Neural cell (in vitro differentiated cells): ENCODE data around the gene TELO2. TPM values are rescaled to one million over a fixed set of nuclear protein-coding genes. Genes with fewer than 3 reads are reported as not detected.
"Not testable (repeated sequence)": the region's sequence is repeated elsewhere in the genome, so short reads cannot be mapped to it uniquely, and the experiment has no call there.

Experiments used
- H2AFZ ChIP-seq: fragments of 200-600, 300-800 bp; sonication (generic), shearing (Covaris generic); 2 replicates; pipeline ENCODE4 v1.6.0; 2014; ENCODE audit warnings: low read depth, mild to moderate bottlenecking, antibody characterized with exemption, low read length, moderate library complexity
- H3F3A ChIP-seq: fragments of 200-600 bp; shearing (Covaris generic); 2 replicates; pipeline ENCODE4 v1.6.1; 2016; ENCODE audit warnings: mild to moderate bottlenecking, moderate library complexity, mixed read lengths, antibody characterized with exemption, low read length; ENCODE audit not compliant: insufficient read depth, poor library complexity, severe bottlenecking
- H3K27ac ChIP-seq: fragments of 200-600, 300-800 bp; sonication (generic), shearing (Covaris generic); 2 replicates; pipeline ENCODE4 v1.5.1; 2014; ENCODE audit warnings: mild to moderate bottlenecking, low read length, moderate library complexity
- H3K27me3 ChIP-seq: fragments of 300-800, 200-600 bp; sonication (generic), shearing (Covaris generic); 2 replicates; pipeline ENCODE4 v1.6.0; 2014; ENCODE audit warnings: mild to moderate bottlenecking, low read depth, low read length, moderate library complexity; ENCODE audit not compliant: insufficient read depth
- H3K36me3 ChIP-seq: fragments of 300-800, 200-600 bp; sonication (generic), shearing (Covaris generic); 2 replicates; pipeline ENCODE4 v1.5.1; 2014; ENCODE audit warnings: mild to moderate bottlenecking, antibody characterized with exemption, low read length, moderate library complexity; ENCODE audit not compliant: insufficient read depth
- H3K4me2 ChIP-seq: fragments of 300-800, 200-600 bp; sonication (generic), shearing (Covaris generic); 2 replicates; pipeline ENCODE4 v1.6.0; 2014; ENCODE audit warnings: mild to moderate bottlenecking, low read length
- H3K4me3 ChIP-seq: fragments of 300-800, 200-600 bp; sonication (generic), shearing (Covaris generic); 2 replicates; pipeline ENCODE4 v1.5.1; 2014; ENCODE audit warnings: mild to moderate bottlenecking, low read length, moderate library complexity
- H3K79me2 ChIP-seq: fragments of 200-600 bp; shearing (Covaris generic); replicated peaks from 2 replicates; pipeline ENCODE4 v1.6.0; 2014; ENCODE audit warnings: mild to moderate bottlenecking, low read length, moderate library complexity; ENCODE audit not compliant: insufficient read depth
- H3K9ac ChIP-seq: fragments of 300-800, 200-600 bp; sonication (generic), shearing (Covaris generic); 2 replicates; pipeline ENCODE4 v1.6.1; 2016; ENCODE audit warnings: mild to moderate bottlenecking, low read length, mixed read lengths
- H3K9me2 ChIP-seq: fragments of 200-600 bp; shearing (Covaris generic); 2 replicates; pipeline ENCODE4 v1.6.1; 2016; ENCODE audit warnings: mild to moderate bottlenecking, low read length, mixed read lengths; ENCODE audit not compliant: insufficient read depth
- H3K9me3 ChIP-seq: fragments of 200-600, 300-800 bp; sonication (generic), shearing (Covaris generic); 2 replicates; pipeline ENCODE4 v1.6.1; 2016; ENCODE audit warnings: mild to moderate bottlenecking, mixed run types, low read length, moderate library complexity, mixed read lengths
- H4K20me1 ChIP-seq: fragments of 200-600 bp; shearing (Covaris generic); 2 replicates; pipeline ENCODE4 v1.6.1; 2016; ENCODE audit warnings: mild to moderate bottlenecking, mixed run types; ENCODE audit not compliant: insufficient read depth
- EP300 ChIP-seq: fragments of 450-650 bp; conservative IDR thresholded peaks from 2 replicates; pipeline ENCODE4 v1.6.1; 2014; ENCODE audit warnings: antibody characterized with exemption, mild to moderate bottlenecking, moderate library complexity; ENCODE audit not compliant: poor library complexity, severe bottlenecking
- EZH2 ChIP-seq: fragments of 200-600, 300-800 bp; shearing (Covaris generic), sonication (generic); IDR thresholded peaks from 2 replicates; pipeline ENCODE4 v1.6.1; 2014; ENCODE audit warnings: antibody characterized with exemption, low read length, borderline replicate concordance, mild to moderate bottlenecking; ENCODE audit not compliant: insufficient read depth, poor library complexity, severe bottlenecking
- MXI1 ChIP-seq: fragments of 450-650 bp; conservative IDR thresholded peaks from 2 replicates; pipeline ENCODE4 v1.6.1; 2014; ENCODE audit warnings: antibody characterized with exemption, mild to moderate bottlenecking; ENCODE audit not compliant: poor library complexity, severe bottlenecking
- REST ChIP-seq: IDR thresholded peaks from 2 replicates; pipeline ENCODE4 v1.6.1; 2012; ENCODE audit warnings: borderline replicate concordance
- TAF1 ChIP-seq: IDR thresholded peaks from 2 replicates; pipeline ENCODE4 v1.6.1; 2012; ENCODE audit warnings: low read depth
- polyA plus RNA-seq: library from polyadenylated mRNA; depleted of rRNA; stranded (reverse); fragments of >200 nt; gene quantifications from 2 replicates; pipeline ENCODE4 v1.2.3, GENCODE V29; 2014

The TELO2 gene
- polyA plus RNA-seq, 1 donor from 2014 or later = 50.4 TPM

- no peaks in the 10 kb centered on the region for H3K27me3 ChIP-seq
- no peak overlapping the region for H3K27ac ChIP-seq
- H3F3A ChIP-seq = no peaks in the 10 kb centered on the region
- H4K20me1 ChIP-seq = no peaks in the 10 kb centered on the region
- no peak overlapping the region for H3K9ac ChIP-seq
- H3K4me2 ChIP-seq = no peak overlapping the region
- H2AFZ ChIP-seq = no peak overlapping the region
- peaks cover 17% of the 10 kb centered on the region for H3K79me2 ChIP-seq
- TF ChIP-seq TAF1 = no peak
- no peak for TF ChIP-seq REST
- TF ChIP-seq EZH2 = no peak
- TF ChIP-seq EP300 = no peak
- H3K9me2 ChIP-seq = no peaks in the 10 kb centered on the region
- H3K9me3 ChIP-seq = no peaks in the 10 kb centered on the region
- no peaks in the 10 kb centered on the region for H3K36me3 ChIP-seq
- no peak overlapping the region for H3K4me3 ChIP-seq
Observed at GRCh38 chr16:1477033-1477432, 16.1 kb upstream of the TELO2 start.

GRCh38 chr16:1478937-1479336 is 14.2 kb upstream of the TELO2 start:
- H3K27ac ChIP-seq, H3K36me3 ChIP-seq, H3K27me3 ChIP-seq, H3F3A ChIP-seq, H3K4me2 ChIP-seq, H3K79me2 ChIP-seq, H3K9me2 ChIP-seq, H3K4me3 ChIP-seq, H3K9ac ChIP-seq, H3K9me3 ChIP-seq, H2AFZ ChIP-seq, H4K20me1 ChIP-seq: not testable (repeated sequence)

- Histone ChIP-seq H3K79me2 (no peaks in the 10 kb centered on the region), H3K27ac (no peak overlapping the region), H3K9ac (no peak overlapping the region), H4K20me1 (no peaks in the 10 kb centered on the region), H3K9me3 (no peaks in the 10 kb centered on the region), H2AFZ (no peak overlapping the region), H3K9me2 (no peaks in the 10 kb centered on the region), H3K27me3 (no peaks in the 10 kb centered on the region), H3K4me3 (no peak overlapping the region), H3K4me2 (no peak overlapping the region), H3F3A (no peaks in the 10 kb centered on the region), H3K36me3 (no peaks in the 10 kb centered on the region)
- TF ChIP-seq REST (no peak), TAF1 (no peak), EP300 (no peak), MXI1 (no peak)
Observed at GRCh38 chr16:1481906-1482835, 11.0 kb upstream of the TELO2 start.
